WI38 (cell line): ENCODE results near the gene MOXD1.

Experiments used
- H3K4me3 ChIP-seq: 2 replicates; pipeline ENCODE4 v1.5.1; 2011; ENCODE audit warnings: low read depth, mild to moderate bottlenecking, control low read depth, low read length
- CTCF ChIP-seq: IDR thresholded peaks from 2 replicates; pipeline ENCODE4 v1.5.1; 2012; ENCODE audit warnings: low read depth, mild to moderate bottlenecking, control low read depth, low read length

MOXD1 gene

GRCh38 chr6:132264021-132264500 is 137.2 kb downstream of the MOXD1 start:
- no peak overlapping the region for H3K4me3 ChIP-seq
- TF ChIP-seq CTCF, result no peak

GRCh38 chr6:132261354-132261753 is 139.9 kb downstream of the MOXD1 start:
- no peak overlapping the region for H3K4me3 ChIP-seq
- TF ChIP-seq CTCF, result no peak

- no peak for TF ChIP-seq CTCF
- no peak overlapping the region for H3K4me3 ChIP-seq
Measured at GRCh38 chr6:132259070-132259469, 142.2 kb downstream of the MOXD1 start.

- no peak for TF ChIP-seq CTCF
- H3K4me3 ChIP-seq, result no peak overlapping the region
Measured at GRCh38 chr6:132257561-132257960, 143.7 kb downstream of the MOXD1 start.

GRCh38 chr6:132256457-132256856 is 144.8 kb downstream of the MOXD1 start:
- TF ChIP-seq CTCF, result no peak

GRCh38 chr6:132253906-132254305 is 147.4 kb downstream of the MOXD1 start:
- no peak overlapping the region for H3K4me3 ChIP-seq
- no peak for TF ChIP-seq CTCF

More at GRCh38 chr6:132256457-132256856, 144.8 kb downstream of the MOXD1 start:
- H3K4me3 ChIP-seq, result no peak overlapping the region

GRCh38 chr6:132253211-132253610 is 148.1 kb downstream of the MOXD1 start:
- no peak for TF ChIP-seq CTCF
- H3K4me3 ChIP-seq, result no peak overlapping the region
